ENCODE data around the gene PCDHA7.
"Not testable (repeated sequence)": the region's sequence is repeated elsewhere in the genome, so short reads cannot be mapped to it uniquely, and the experiment has no call there.

PCDHA7 gene

GRCh38 chr5:140791089-140791488 lies 43.0 kb upstream of the PCDHA7 start:
- Histone ChIP-seq H4K20me1 (ENCODE audit: insufficient read depth, low read length) (no peaks in the 10 kb centered on the region), H2AFZ (ENCODE audit: low read length) (no peak overlapping the region), H3K36me3 (ENCODE audit: insufficient read depth, low read length) (no peaks in the 10 kb centered on the region), H3K9ac (ENCODE audit: low read length) (no peak overlapping the region), H3F3A (ENCODE audit: insufficient read depth, low read length) (no peaks in the 10 kb centered on the region), H3K4me1 (ENCODE audit: insufficient read depth, low read length, severe bottlenecking) (no peaks in the 10 kb centered on the region), H3K27me3 (ENCODE audit: insufficient read depth, low read length) (no peaks in the 10 kb centered on the region), H3K79me2 (ENCODE audit: insufficient read depth, low read length) (no peaks in the 10 kb centered on the region), H3K9me2 (ENCODE audit: low read depth, low read length) (no peaks in the 10 kb centered on the region; the same call in 1 of the 2 replicates), H3K4me2 (ENCODE audit: low read length) (no peak overlapping the region), H3K9me3 (ENCODE audit: low read length) (no peaks in the 10 kb centered on the region; the same call in 1 of the 2 replicates), H3K27ac (ENCODE audit: low read depth, low read length, poor library complexity, severe bottlenecking) (no peak overlapping the region), H3K4me3 (ENCODE audit: low read depth, low read length, poor library complexity, severe bottlenecking) (no peak overlapping the region)
- TF ChIP-seq EZH2 (IDR thresholded peaks at IDR 0.05; ENCODE audit: borderline replicate concordance, low read length), result no peak
- TF ChIP-seq CTCF (IDR thresholded peaks at IDR 0.05; ENCODE audit: low read length), result no peak

GRCh38 chr5:140794595-140795258 lies 39.3 kb upstream of the PCDHA7 start, which contains the start of gene PCDHA2:
PCDHA2 (plus strand) TSS chr5:140794852.
- Histone ChIP-seq H3K27ac (ENCODE audit: low read depth, low read length, poor library complexity, severe bottlenecking) (no peak within 1 kb of the TSS), H3K9me3 (ENCODE audit: low read length) (no peaks in the 10 kb centered on the region), H3K27me3 (ENCODE audit: insufficient read depth, low read length) (no peaks in the 10 kb centered on the region), H3K9ac (ENCODE audit: low read length) (no peak within 1 kb of the TSS), H3K36me3 (ENCODE audit: insufficient read depth, low read length) (no peaks in the 10 kb centered on the region), H3K9me2 (ENCODE audit: low read depth, low read length) (no peaks in the 10 kb centered on the region; the same call in 1 of the 2 replicates), H3K79me2 (ENCODE audit: insufficient read depth, low read length) (no peaks in the 10 kb centered on the region), H3K4me2 (ENCODE audit: low read length) (no peak within 1 kb of the TSS), H3F3A (ENCODE audit: insufficient read depth, low read length) (no peaks in the 10 kb centered on the region), H3K4me1 (ENCODE audit: insufficient read depth, low read length, severe bottlenecking) (no peaks in the 10 kb centered on the region), H4K20me1 (ENCODE audit: insufficient read depth, low read length) (no peaks in the 10 kb centered on the region), H2AFZ (ENCODE audit: low read length) (no peak within 1 kb of the TSS), H3K4me3 (ENCODE audit: low read depth, low read length, poor library complexity, severe bottlenecking) (no peak within 1 kb of the TSS)
- TF ChIP-seq EZH2 (IDR thresholded peaks at IDR 0.05; ENCODE audit: borderline replicate concordance, low read length), result no peak
- TF ChIP-seq CTCF (IDR thresholded peaks at IDR 0.05; ENCODE audit: low read length), result no peak; the same call in 1 of the 2 replicates

- Histone ChIP-seq H3K9ac (ENCODE audit: low read length) (no peak overlapping the region), H3K9me3 (ENCODE audit: low read length) (no peaks in the 10 kb centered on the region), H2AFZ (ENCODE audit: low read length) (no peak overlapping the region), H3K36me3 (ENCODE audit: insufficient read depth, low read length) (no peaks in the 10 kb centered on the region), H3K4me3 (ENCODE audit: low read depth, low read length, poor library complexity, severe bottlenecking) (no peak overlapping the region), H3K9me2 (ENCODE audit: low read depth, low read length) (no peaks in the 10 kb centered on the region; the same call in 1 of the 2 replicates), H3K27ac (ENCODE audit: low read depth, low read length, poor library complexity, severe bottlenecking) (no peak overlapping the region), H3F3A (ENCODE audit: insufficient read depth, low read length) (no peaks in the 10 kb centered on the region), H3K4me1 (ENCODE audit: insufficient read depth, low read length, severe bottlenecking) (no peaks in the 10 kb centered on the region), H4K20me1 (ENCODE audit: insufficient read depth, low read length) (no peaks in the 10 kb centered on the region), H3K79me2 (ENCODE audit: insufficient read depth, low read length) (no peaks in the 10 kb centered on the region), H3K27me3 (ENCODE audit: insufficient read depth, low read length) (no peaks in the 10 kb centered on the region), H3K4me2 (ENCODE audit: low read length) (no peak overlapping the region)
- TF ChIP-seq CTCF (IDR thresholded peaks at IDR 0.05; ENCODE audit: low read length) (no peak), EZH2 (IDR thresholded peaks at IDR 0.05; ENCODE audit: borderline replicate concordance, low read length) (no peak)
Measured at GRCh38 chr5:140795259-140795641, 38.8 kb upstream of the PCDHA7 start.

GRCh38 chr5:140796072-140796717 lies 37.9 kb upstream of the PCDHA7 start:
- H3K4me3 ChIP-seq (ENCODE audit: low read depth, low read length, poor library complexity, severe bottlenecking); H3K9ac ChIP-seq (ENCODE audit: low read length); H3K27me3 ChIP-seq (ENCODE audit: insufficient read depth, low read length); H3K9me2 ChIP-seq (ENCODE audit: low read depth, low read length); H3F3A ChIP-seq (ENCODE audit: insufficient read depth, low read length); H3K9me3 ChIP-seq (ENCODE audit: low read length); H3K36me3 ChIP-seq (ENCODE audit: insufficient read depth, low read length); H3K4me1 ChIP-seq (ENCODE audit: insufficient read depth, low read length, severe bottlenecking); H3K79me2 ChIP-seq (ENCODE audit: insufficient read depth, low read length); H2AFZ ChIP-seq (ENCODE audit: low read length); H3K4me2 ChIP-seq (ENCODE audit: low read length); H4K20me1 ChIP-seq (ENCODE audit: insufficient read depth, low read length); H3K27ac ChIP-seq (ENCODE audit: low read depth, low read length, poor library complexity, severe bottlenecking): not testable (repeated sequence)

Measured in OCI-LY1 (cell line).